ENCODE data around the gene ERBB4. TPM values are rescaled to one million over a fixed set of nuclear protein-coding genes. Genes with fewer than 3 reads are reported as not detected.

ERBB4 gene
- total RNA-seq, 4 donors from 2014 or later: 0.26 to 13.3 (median 2.4) TPM

DNA sequence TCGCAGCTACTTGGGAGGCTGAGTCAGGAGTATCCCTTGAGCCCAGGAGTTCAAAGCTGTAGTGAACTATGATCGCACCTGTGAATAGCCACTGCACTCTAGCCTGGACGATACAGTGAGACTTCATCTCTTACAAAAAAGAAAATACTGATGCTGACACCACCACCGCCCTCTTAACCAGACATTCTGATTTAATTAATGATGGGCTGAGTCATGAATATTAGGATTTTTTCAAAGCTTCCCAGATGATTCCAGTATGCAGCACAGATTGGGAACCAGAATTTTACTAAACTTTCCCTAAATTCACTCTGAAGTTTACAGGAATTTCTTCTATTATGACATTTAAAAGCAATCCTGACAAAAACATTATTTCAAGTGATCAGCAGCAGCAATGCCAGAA lies 130.1 kb downstream of the ERBB4 start:
- Histone ChIP-seq H3K4me3 (no peak overlapping the region), H3K27me3 (no peaks in the 10 kb centered on the region), H3K9me3 (no peaks in the 10 kb centered on the region), H3K36me3 (no peaks in the 10 kb centered on the region), H3K4me1 (no peaks in the 10 kb centered on the region), H3K27ac (no peak overlapping the region)
- no peak for DNase-seq
- intact Hi-C loops (cut with DNase I; ENCODE audit: low total_unique reads): no loop called here
- TF ChIP-seq, protein P1, sequence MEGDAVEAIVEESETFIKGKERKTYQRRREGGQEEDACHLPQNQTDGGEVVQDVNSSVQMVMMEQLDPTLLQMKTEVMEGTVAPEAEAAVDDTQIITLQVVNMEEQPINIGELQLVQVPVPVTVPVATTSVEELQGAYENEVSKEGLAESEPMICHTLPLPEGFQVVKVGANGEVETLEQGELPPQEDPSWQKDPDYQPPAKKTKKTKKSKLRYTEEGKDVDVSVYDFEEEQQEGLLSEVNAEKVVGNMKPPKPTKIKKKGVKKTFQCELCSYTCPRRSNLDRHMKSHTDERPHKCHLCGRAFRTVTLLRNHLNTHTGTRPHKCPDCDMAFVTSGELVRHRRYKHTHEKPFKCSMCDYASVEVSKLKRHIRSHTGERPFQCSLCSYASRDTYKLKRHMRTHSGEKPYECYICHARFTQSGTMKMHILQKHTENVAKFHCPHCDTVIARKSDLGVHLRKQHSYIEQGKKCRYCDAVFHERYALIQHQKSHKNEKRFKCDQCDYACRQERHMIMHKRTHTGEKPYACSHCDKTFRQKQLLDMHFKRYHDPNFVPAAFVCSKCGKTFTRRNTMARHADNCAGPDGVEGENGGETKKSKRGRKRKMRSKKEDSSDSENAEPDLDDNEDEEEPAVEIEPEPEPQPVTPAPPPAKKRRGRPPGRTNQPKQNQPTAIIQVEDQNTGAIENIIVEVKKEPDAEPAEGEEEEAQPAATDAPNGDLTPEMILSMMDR (IDR thresholded peaks at IDR 0.05): no peak
- no peak for TF ChIP-seq POLR2A (IDR thresholded peaks at IDR 0.05)

DNA sequence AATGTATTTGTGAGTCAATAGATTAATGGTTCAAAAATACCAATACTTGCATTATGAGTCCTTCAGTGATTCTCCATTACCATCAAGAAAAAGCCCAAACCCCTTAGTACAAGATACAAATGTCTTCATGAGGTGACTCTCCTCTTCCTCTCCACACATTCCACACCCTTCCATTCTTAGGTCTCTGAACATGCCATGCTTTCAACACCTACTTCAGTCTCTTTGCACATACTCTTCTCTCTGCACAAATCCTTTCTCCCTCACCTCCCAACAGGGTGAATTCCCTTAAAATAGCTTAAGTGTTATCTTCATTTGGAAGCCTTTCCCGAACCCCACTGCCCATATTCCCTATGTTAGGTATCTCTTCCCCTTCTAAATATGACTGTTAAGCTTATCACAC lies 131.9 kb downstream of the ERBB4 start:
- no peak for DNase-seq
- H3K9me3 ChIP-seq: no peaks in the 10 kb centered on the region
- no peak overlapping the region for H3K27ac ChIP-seq
- TF ChIP-seq, protein P1 (IDR thresholded peaks at IDR 0.05): no peak
- no peak for TF ChIP-seq POLR2A (IDR thresholded peaks at IDR 0.05)
- no peaks in the 10 kb centered on the region for H3K36me3 ChIP-seq
- no peaks in the 10 kb centered on the region for H3K4me1 ChIP-seq
- H3K4me3 ChIP-seq: no peak overlapping the region
- intact Hi-C loops (cut with DNase I; ENCODE audit: low total_unique reads): no loop called here
- H3K27me3 ChIP-seq: no peaks in the 10 kb centered on the region

GRCh38 chr2:212402316-212402715 lies 136.3 kb downstream of the ERBB4 start:
- Histone ChIP-seq H3K4me1 (no peaks in the 10 kb centered on the region), H3K27me3 (no peaks in the 10 kb centered on the region), H3K4me3 (no peak overlapping the region), H3K9me3 (no peaks in the 10 kb centered on the region), H3K27ac (no peak overlapping the region), H3K36me3 (no peaks in the 10 kb centered on the region)
- TF ChIP-seq, protein P1 (IDR thresholded peaks at IDR 0.05): no peak
- TF ChIP-seq POLR2A (IDR thresholded peaks at IDR 0.05): no peak
- intact Hi-C loops (cut with DNase I; ENCODE audit: low total_unique reads): no loop called here
- no peak for DNase-seq

GRCh38 chr2:212398316-212398715 lies 140.3 kb downstream of the ERBB4 start:
- intact Hi-C loops (cut with DNase I; ENCODE audit: low total_unique reads): no loop called here
- H3K4me1 ChIP-seq: no peaks in the 10 kb centered on the region

GRCh38 chr2:212392544-212392943 lies 146.1 kb downstream of the ERBB4 start:
- Histone ChIP-seq H3K9me3 (no peaks in the 10 kb centered on the region), H3K36me3 (no peaks in the 10 kb centered on the region), H3K4me3 (no peak overlapping the region), H3K4me1 (no peaks in the 10 kb centered on the region), H3K27ac (no peak overlapping the region), H3K27me3 (no peaks in the 10 kb centered on the region)
- intact Hi-C loops (cut with DNase I; ENCODE audit: low total_unique reads): no loop called here
- no peak for TF ChIP-seq POLR2A (IDR thresholded peaks at IDR 0.05)
- TF ChIP-seq, protein P1 (IDR thresholded peaks at IDR 0.05): no peak
- no peak for DNase-seq

More at GRCh38 chr2:212398316-212398715, 140.3 kb downstream of the ERBB4 start:
- Histone ChIP-seq H3K9me3 (no peaks in the 10 kb centered on the region), H3K27me3 (no peaks in the 10 kb centered on the region), H3K36me3 (no peaks in the 10 kb centered on the region), H3K4me3 (no peak overlapping the region), H3K27ac (no peak overlapping the region)
- TF ChIP-seq, protein P1 (IDR thresholded peaks at IDR 0.05): no peak
- TF ChIP-seq POLR2A (IDR thresholded peaks at IDR 0.05): no peak
- DNase-seq: no peak

Data from uterus (tissue), 4 donors.